Epithelial cell of prostate (primary cell): ENCODE measurements around the gene DENND6A.
"Not testable (repeated sequence)": the region's sequence is repeated elsewhere in the genome, so short reads cannot be mapped to it uniquely, and the experiment has no call there.

Experiments used
- DNase-seq: peaks from one replicate; pipeline ENCODE4 v3.0.0-alpha.2; 2011; ENCODE audit warnings: low read depth, low spot score
- H3K27ac ChIP-seq: fragments of 450-650 bp; 2 replicates; pipeline ENCODE4 v1.5.1; 2017; ENCODE audit warnings: mild to moderate bottlenecking

Gene DENND6A

GRCh38 chr3:57699591-57699990, 6.7 kb upstream of the DENND6A start:
- DNase-seq = no peak
- no peak overlapping the region for H3K27ac ChIP-seq

- H3K27ac ChIP-seq = peak overlapping the region; percentile 94
- DNase-seq = peak; percentile 78
Measured at GRCh38 chr3:57696801-57697321, 4.0 kb upstream of the DENND6A start.

GRCh38 chr3:57694146-57694545, 1.3 kb upstream of the DENND6A start:
- no peak for DNase-seq
- peak overlapping the region; percentile 94 for H3K27ac ChIP-seq

GRCh38 chr3:57692133-57692395, 813 bp downstream of the DENND6A start:
- DNase-seq = not testable (repeated sequence)

GRCh38 chr3:57691411-57692132, 1.3 kb downstream of the DENND6A start:
- peak overlapping the region; percentile 94 for H3K27ac ChIP-seq
- no peak for DNase-seq

More at GRCh38 chr3:57692133-57692395, 813 bp downstream of the DENND6A start:
- peak overlapping the region; percentile 94 for H3K27ac ChIP-seq

- H3K27ac ChIP-seq = no peak overlapping the region
- no peak for DNase-seq
Measured at GRCh38 chr3:57689367-57690053, 3.4 kb downstream of the DENND6A start.

- H3K27ac ChIP-seq = no peak overlapping the region
- no peak for DNase-seq
Measured at GRCh38 chr3:57688291-57688690, 4.6 kb downstream of the DENND6A start.

GRCh38 chr3:57683286-57683685, 9.6 kb downstream of the DENND6A start:
- DNase-seq = no peak
- no peak overlapping the region for H3K27ac ChIP-seq

- no peak for DNase-seq
- H3K27ac ChIP-seq = no peak overlapping the region
Measured at GRCh38 chr3:57682284-57682683, 10.6 kb downstream of the DENND6A start.

GRCh38 chr3:57681691-57682090, 11.2 kb downstream of the DENND6A start:
- DNase-seq = no peak
- H3K27ac ChIP-seq = no peak overlapping the region

GRCh38 chr3:57680046-57680445, 12.8 kb downstream of the DENND6A start:
- no peak for DNase-seq
- H3K27ac ChIP-seq = no peak overlapping the region

GRCh38 chr3:57675530-57675929, 17.3 kb downstream of the DENND6A start:
- no peak overlapping the region for H3K27ac ChIP-seq
- no peak for DNase-seq

GRCh38 chr3:57673156-57673555, 19.7 kb downstream of the DENND6A start:
- no peak overlapping the region for H3K27ac ChIP-seq
- no peak for DNase-seq

- DNase-seq = no peak
- H3K27ac ChIP-seq = no peak overlapping the region
Measured at GRCh38 chr3:57670543-57670942, 22.3 kb downstream of the DENND6A start.

- H3K27ac ChIP-seq = peak overlapping the region; percentile 82
- DNase-seq = no peak
Measured at GRCh38 chr3:57661404-57661803, 31.5 kb downstream of the DENND6A start.

GRCh38 chr3:57659806-57660439, 33.0 kb downstream of the DENND6A start:
- peak overlapping the region; percentile 82 for H3K27ac ChIP-seq
- peak; percentile 16 for DNase-seq

GRCh38 chr3:57659004-57659673, 33.7 kb downstream of the DENND6A start:
- no peak for DNase-seq
- H3K27ac ChIP-seq = peak overlapping the region; percentile 82

GRCh38 chr3:57658536-57658935, 34.3 kb downstream of the DENND6A start:
- no peak for DNase-seq
- H3K27ac ChIP-seq = peak overlapping the region; percentile 82

- no peak for DNase-seq
- no peak overlapping the region for H3K27ac ChIP-seq
Measured at GRCh38 chr3:57655727-57656126, 37.1 kb downstream of the DENND6A start.

GRCh38 chr3:57654267-57654666, 38.6 kb downstream of the DENND6A start:
- H3K27ac ChIP-seq = no peak overlapping the region
- no peak for DNase-seq

- no peak for DNase-seq
Measured at GRCh38 chr3:57652203-57652602, 40.7 kb downstream of the DENND6A start.

More at GRCh38 chr3:57652203-57652602, 40.7 kb downstream of the DENND6A start:
- no peak overlapping the region for H3K27ac ChIP-seq
